GM10847 (cell line): ENCODE data around the gene HRAS.

ENCODE experiments used
- POLR2A ChIP-seq: IDR thresholded peaks from 2 replicates; pipeline ENCODE4 v1.6.1; 2011; ENCODE audit not compliant: insufficient read length; ENCODE audit errors: extremely low read depth

HRAS gene

GRCh38 chr11:548700-549603 lies 13.6 kb upstream of the HRAS start:
- no peak for TF ChIP-seq POLR2A

DNA sequence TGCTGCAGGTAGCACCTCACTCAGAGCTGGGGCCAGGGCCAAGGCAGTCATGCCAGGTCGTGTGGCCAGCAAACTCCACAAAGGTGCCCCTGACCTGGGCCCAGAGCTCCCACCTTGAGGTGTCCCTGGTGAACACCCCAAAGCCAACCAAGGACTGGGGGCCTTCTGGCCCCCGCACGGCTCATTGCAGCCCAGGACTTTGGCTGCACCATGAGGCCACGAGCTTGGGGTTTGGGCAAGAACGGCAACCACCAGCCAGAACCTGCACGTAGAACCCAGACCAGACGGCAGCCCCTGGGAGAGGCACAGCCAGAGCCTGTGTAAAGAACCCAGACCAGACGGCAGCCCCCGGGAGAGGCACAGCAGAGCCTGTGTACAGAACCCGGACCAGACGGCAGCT lies 9.8 kb upstream of the HRAS start:
- no peak for TF ChIP-seq POLR2A

GRCh38 chr11:544817-545166 lies 9.4 kb upstream of the HRAS start:
- TF ChIP-seq POLR2A, result no peak

- no peak for TF ChIP-seq POLR2A
These were observed 6.1 kb upstream of the HRAS start for GRCh38 chr11:541433-541885.

GRCh38 chr11:540583-541432 lies 5.4 kb upstream of the HRAS start:
- no peak for TF ChIP-seq POLR2A

DNA sequence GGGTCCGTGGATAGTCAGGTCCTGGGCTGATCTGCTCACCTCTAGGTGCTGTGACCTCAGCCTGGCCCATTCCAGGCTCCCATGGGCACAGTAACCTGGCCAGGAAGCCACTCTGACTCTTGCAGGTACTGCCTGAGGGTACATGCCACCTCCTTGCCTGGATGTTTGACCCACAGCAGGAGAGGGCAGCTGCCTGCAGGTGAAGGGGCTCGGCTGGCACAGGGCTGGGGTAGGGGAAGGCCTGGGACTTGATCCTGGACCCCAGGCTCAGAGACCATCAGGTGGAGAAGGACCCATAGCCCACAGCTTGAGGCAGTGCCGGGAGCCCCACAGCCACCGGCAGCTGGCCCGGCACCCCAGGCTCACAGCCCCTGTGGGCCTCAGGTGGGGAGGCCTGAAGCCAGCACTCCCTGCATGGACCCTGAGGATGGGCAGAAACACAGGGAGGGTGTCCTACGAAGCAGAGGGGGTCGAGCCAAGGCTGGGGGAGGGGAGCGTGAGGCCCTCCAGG lies 4.7 kb upstream of the HRAS start:
- TF ChIP-seq POLR2A, result no peak

DNA sequence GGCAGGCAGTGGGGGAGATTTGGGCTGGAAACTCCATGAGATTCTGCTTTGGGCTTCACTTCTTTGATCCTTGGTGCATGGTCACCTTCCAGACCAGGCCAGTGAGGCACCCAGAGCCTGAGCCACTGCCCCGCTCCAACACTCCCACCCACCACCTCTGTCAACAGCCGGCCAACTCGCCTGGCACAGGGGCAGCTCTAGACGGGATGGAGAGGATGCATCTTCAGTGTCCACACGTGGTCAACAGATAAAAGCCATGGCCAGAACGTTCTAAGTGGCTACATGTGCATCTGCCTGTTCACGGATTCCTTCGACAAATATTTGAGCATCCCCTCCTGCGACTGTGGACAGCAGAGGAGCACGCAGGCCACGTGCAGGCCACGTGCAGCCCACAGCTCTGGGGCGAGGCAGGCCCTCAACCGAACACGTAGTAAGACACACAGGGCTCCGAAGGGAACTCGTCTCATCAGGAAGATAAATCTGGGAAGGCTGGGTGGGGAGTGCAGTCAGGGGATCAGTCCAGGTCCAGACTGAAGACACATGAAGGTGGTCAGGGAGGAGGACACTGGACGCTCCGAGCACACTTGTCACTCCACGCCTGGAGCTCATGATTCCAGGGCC lies 3.2 kb upstream of the HRAS start:
- TF ChIP-seq POLR2A, result no peak

DNA sequence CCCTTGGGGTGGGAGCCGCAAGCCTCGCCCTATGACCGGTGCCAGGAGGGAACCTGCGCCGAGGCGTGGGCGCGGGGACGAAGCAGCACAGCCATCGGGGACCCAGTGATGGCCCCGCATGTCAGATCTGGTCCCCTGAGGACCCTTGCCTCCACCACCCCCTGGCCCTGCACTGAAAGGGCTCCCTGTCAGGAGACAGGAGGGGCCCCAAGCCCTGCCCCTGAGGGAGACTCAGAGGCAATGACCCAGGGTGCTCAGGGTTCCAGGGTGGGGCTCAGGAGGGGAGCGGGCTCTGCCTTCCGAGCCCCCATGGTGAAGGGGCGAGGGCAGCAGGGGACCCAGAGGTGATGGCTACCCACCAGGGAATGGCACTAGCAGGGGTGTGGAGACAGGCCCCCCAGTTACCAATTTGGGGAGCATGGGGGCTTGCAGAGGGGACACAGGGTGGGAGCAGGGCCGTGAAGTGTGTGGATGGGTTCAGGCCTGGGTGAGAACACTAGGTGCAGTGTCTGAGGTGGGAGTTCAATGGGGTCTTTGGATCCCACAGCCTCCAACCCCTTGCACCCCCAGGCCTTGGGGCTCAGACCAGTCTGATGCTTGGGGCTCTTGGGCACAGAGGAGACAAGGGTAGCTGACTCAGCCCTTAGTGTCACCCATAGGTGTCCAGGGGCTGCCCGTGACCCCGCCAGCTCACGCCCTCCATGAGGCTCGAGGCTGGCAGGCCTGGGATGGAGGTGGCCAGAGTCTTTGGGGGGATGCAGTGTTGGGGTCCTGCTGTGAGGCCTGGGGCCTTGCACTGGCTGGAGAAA lies 2.5 kb upstream of the HRAS start:
- no peak for TF ChIP-seq POLR2A

DNA sequence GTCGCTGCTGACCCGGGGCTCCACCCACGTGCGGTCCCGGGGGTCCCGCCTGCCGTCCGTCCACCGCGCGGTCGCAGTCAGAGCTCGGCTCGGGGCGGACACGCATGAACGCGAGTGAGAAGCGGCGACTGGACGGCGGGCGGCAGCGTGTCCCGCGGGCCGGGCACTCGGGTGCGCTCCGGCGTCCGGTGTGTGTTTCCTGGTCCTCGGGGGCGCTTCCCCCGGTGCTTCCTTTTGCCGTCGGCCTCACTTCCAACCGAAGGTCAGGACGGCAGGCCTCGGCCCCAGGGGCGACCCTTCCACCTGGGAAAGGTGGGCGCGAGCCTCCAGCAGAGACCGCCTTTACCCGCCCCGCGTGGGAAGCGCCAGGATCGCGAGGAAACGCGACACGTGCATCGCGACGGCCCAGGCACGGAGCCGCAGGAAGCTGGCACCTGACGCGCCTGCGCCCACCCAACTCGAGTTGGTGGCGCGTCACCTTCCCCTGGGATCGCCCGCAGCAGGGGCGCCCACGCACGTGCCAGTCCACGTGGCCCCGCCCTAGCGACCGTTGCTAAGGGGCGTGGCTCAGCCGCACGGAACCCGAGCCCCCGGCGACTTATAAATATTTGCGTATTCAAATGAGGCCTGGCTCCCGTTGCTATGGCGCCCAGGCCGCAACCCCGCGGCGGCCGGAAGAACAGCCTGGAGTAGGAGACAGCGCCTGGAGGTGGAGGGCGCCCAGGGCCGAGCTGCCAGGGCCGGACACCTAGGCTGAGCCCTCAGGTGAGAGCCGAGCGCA lies 1.7 kb upstream of the HRAS start, which contains the start of gene LRRC56:
LRRC56 (plus strand) TSS at position 687 of the 781 bp plus-strand sequence. CDS start 3,158 bp downstream, outside the sequence.
- TF ChIP-seq POLR2A, result no peak

DNA sequence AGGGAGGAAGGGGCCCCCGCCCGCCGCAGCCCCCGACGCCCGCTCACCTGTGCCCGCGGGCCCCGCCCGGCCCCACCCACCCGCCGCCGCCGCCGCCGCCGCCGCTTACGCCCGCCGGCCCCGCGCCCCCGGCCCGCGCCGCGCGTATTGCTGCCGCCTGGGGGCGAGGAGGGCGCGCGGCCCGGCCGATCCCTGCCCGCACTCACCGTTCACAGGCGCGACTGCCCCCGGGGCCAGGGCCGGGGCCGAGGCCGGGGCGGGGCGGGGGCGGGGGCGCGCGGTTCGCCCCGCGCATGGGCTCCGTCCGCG lies 212 bp downstream of the HRAS start:
- no peak for TF ChIP-seq POLR2A

- TF ChIP-seq POLR2A, result no peak
These were observed 773 bp downstream of the HRAS start for GRCh38 chr11:534396-535209.

GRCh38 chr11:533586-534395 lies 1.6 kb downstream of the HRAS start:
- no peak for TF ChIP-seq POLR2A
